ENCODE results near the gene ZNF519. TPM values are rescaled to one million over a fixed set of nuclear protein-coding genes. Genes with fewer than 3 reads are reported as not detected.
"Not testable (repeated sequence)": the region's sequence is repeated elsewhere in the genome, so short reads cannot be mapped to it uniquely, and the experiment has no call there.

ZNF519 gene
- total RNA-seq, 1 experiment from 2014 or later = 26.2 TPM

DNA sequence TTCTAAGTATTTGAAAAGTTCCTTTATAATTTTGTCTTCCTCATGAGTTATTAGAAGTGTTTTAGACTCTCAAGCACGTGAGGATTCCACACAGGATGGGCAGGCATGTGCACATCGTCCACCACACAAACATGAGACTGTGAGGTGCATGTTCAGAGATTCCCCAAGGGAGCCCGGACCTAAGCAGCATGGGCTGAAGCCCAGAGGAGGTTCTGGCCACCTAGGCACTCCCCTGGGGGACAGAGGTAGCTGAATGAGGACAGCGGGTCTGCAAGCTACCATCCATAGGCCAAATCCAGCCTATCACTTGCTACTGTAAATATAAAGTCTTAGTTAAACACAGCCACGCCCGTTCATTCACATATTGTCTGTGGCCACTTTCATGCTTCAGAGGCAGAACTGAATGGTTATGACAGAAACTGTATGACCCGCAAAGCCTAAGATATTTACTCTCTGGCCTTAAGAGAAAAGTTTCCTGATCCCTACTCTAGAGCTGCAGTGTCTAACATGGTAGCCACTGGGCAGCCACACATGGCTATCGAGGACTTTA, 19.4 kb upstream of the ZNF519 start:
- not testable (repeated sequence) for H3K4me1 ChIP-seq; DNase-seq; H3K36me3 ChIP-seq; H3K4me3 ChIP-seq; H3K27ac ChIP-seq; H3K27me3 ChIP-seq; H3K9me3 ChIP-seq (replicated peaks)

DNA sequence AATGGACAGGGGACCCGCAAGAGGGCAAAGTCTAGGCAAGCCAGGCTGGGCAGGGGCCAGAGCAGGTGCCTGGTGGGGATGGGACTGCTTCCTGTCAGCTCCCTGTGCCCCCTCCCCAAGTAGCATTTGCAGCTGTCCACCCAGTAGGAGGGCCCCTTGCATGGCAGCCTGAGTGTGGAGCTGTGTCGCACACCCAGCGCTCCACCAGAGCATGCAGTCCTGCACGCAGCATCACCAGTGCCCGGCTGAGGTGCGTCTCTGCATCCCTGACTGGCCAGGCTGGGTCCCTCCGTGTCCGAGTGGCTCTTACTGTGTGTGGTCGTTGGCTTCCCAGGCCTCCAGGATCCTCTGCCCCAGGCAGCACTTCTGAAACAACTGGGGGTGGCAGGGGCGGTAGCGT, 18.5 kb upstream of the ZNF519 start:
- not testable (repeated sequence) for DNase-seq; H3K27ac ChIP-seq; H3K4me3 ChIP-seq; H3K36me3 ChIP-seq; H3K27me3 ChIP-seq; H3K4me1 ChIP-seq; H3K9me3 ChIP-seq (replicated peaks)

DNA sequence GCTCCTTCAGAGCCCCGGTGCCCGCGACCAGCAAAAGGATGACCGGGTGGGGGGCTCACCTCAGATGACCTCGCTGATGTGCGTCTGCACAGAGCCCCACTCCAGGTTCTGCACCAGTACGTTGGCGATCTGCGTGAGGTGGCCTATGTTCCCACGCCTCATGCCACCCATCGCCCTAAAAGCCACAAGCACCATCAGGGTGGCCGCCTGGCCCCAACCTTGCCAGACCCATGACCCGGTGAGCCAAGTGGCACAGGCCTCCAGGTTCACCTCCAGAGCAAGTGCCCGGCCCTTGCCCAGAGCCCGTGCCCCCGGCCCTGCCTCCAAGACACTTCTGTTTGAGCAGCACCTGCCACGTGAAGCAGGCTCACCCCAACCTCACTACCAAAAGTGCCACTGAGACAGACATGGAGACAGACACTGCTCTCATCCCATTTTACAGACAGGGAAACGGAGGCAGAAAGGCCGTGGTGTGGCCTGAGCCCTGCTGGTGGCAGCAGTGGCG, 17.7 kb upstream of the ZNF519 start:
- H3K27ac ChIP-seq; H3K9me3 ChIP-seq (replicated peaks); H3K36me3 ChIP-seq; DNase-seq; H3K4me3 ChIP-seq; H3K4me1 ChIP-seq; H3K27me3 ChIP-seq: not testable (repeated sequence)

DNA sequence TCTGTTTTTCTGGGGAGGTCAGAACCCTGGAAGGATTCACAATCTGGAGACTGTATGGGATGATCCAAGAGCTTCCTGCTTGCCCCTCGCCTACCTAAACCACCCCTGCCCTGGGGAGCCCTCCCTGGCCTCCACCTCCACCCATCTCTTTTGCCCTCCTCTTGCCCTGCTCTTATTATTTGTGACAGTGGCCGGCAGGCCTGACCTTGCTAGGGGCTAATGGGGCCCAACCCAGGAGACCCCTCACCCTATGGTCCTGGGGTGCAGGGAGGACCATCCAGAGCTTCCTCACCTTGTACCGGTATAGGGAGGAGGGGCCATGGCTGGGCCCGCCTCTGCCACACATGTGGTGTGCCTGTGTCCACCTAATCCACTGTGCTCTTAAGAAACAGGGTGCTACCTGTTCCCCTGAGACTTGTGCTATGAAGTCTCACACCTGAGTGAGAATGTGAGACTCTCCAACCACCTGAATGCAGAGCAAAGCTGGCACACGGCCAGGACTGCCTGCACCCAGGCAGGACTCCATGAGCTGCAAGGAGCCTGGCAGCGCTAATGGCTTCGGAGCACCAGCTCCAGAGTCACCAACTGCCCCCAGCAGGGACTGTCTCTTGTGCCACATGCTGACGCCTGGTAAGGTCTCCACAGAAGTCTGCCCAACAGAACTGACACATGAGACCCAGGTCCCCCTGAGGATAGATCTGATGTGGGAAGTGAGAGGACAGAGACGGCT, 17.1 kb upstream of the ZNF519 start:
- not testable (repeated sequence) for H3K27me3 ChIP-seq; H3K4me3 ChIP-seq; H3K36me3 ChIP-seq; H3K27ac ChIP-seq; H3K4me1 ChIP-seq; H3K9me3 ChIP-seq (replicated peaks); DNase-seq

DNA sequence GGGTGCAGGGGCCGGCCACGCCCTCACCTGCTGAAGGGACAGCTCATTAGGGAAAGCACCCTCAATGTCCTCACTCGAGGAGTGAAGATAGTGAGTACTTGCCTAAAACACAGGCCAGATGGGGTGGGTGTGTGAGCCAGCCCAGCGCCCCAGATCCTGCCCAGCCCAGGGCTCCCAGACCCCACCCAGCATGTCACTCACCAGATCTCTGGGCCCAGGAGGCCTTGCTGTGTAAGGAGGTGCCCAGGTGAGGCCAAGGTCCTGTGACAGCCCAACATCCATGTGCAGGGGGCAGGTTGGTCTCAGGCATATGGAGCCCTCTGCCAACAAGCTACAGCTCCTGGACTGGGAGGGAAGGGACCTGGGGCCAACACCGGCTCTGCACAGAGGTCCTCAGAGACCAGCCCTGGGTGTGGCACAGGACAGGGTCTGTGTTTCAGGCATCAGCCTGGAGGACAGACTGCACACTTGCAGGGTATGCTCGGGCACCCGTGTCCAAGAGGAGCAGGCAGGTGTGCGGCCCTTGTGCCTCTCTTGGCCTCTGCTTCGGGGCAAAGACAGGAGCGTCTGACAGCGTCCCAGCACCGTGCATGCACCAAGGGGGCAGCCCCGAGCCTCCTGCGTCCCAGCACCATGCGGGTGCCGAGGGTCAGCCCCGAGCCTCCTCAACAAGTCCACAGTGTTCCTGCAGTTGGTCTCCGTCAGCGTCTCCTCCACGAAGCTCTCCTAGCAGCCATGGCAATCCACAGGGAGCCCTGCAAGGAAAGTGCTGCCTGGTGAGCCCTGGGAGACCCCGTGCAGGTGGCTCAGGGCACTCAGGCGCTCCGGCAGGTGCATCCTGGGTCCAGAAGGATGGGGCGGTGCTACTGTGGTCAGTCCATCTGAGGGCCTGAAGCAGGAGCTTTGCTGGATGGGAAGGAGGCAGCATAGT, 16.0 kb upstream of the ZNF519 start:
- not testable (repeated sequence) for H3K9me3 ChIP-seq (replicated peaks); H3K27ac ChIP-seq; H3K36me3 ChIP-seq; H3K4me3 ChIP-seq; H3K4me1 ChIP-seq; DNase-seq; H3K27me3 ChIP-seq

DNA sequence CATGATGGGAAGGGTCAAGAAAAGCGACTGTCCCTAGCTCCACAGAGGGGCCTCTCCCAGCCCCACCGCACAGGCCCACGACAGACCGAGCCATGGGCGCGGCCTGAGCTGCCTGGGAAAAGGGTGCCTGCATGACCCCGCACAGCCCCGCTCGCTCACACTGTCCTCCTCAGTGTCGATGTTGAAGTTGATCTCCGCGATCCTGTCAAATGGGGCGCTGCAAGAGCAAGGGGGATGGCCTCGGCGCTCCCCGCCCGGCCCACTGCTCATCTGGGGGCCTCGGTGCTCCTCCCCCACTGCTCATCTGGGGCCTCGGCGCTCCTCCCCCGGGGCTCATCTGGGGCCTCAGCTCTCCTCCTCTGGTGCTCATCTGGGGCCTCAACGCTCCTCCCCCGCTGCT, 14.5 kb upstream of the ZNF519 start:
- not testable (repeated sequence) for H3K36me3 ChIP-seq; H3K9me3 ChIP-seq (replicated peaks); H3K27me3 ChIP-seq; H3K4me1 ChIP-seq; DNase-seq; H3K4me3 ChIP-seq; H3K27ac ChIP-seq

DNA sequence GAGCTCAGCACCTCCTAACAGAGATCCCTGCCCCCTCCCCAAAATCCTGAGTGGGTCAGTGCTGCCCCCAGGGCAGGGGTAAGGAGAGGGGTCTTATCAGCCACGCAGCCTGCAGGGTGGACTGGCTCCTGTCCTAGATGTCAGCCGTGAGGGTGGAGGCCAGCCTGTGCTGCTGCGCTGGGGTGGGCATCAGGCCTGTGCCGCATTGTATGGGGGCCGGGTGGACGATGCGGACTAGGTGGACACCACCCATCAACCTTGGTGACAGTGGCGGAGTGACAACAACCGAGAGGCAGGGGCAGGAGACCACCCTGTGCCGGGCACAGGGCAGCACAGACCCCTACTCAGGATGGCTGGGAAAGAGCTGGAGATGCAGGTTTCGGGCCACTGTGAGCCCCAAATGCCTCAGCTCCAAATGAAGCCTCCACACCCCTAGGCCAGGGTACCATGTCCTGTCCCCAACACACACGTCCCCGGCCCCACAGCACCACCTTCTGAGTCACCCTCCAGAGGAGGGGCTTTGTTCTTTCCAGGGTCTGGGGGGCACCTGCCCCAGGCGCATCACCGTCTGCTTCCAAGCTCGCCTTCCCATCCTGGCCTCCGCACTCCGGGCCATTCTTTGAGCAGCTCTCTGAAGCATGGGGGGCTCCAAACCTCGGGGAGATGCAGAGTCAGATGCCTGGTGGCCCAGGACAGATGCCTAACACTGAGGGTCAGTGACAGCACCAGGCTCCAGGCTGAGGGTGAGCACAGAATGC, 13.5 kb upstream of the ZNF519 start:
- not testable (repeated sequence) for H3K27me3 ChIP-seq; H3K4me1 ChIP-seq; H3K27ac ChIP-seq; H3K9me3 ChIP-seq (replicated peaks); DNase-seq; H3K36me3 ChIP-seq; H3K4me3 ChIP-seq

DNA sequence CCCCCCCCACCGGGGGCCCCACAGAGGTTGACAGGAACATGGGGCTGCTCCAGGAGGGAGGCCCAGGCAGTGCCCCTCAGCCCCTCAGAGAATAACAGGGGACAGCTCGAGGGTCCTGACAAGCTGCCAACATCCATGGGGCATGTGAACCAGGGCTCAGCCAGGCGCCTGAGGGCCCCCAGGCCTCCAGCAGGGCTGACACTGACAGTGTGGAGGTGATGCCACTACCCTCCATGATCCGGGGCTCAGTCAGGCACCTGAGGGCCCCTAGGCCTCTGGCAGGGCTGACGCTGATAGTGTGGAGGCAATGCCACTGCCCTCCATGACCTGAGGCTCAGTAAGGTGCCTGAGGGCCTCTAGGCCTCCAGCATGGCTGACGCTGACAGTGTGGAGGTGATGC, 12.8 kb upstream of the ZNF519 start:
- DNase-seq = not testable (repeated sequence)

DNA sequence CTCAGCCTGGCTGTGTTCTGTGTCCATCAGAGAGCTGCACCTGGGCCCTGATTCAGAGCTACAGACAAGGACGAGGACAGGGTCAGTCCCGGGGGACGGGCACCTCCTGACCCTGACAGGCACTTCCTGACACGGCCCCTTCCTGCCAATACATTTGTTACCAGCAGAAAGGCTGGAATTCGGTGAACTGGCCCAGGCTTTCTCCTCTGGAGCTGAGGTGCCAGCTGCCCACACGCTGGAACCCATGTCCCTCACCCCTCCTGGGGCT, 12.3 kb upstream of the ZNF519 start:
- Histone ChIP-seq H3K4me3 (no peak overlapping the region), H3K4me1 (no peaks in the 10 kb centered on the region), H3K9me3 (replicated peaks) (no peaks in the 10 kb centered on the region), H3K27ac (no peak overlapping the region), H3K36me3 (no peaks in the 10 kb centered on the region), H3K27me3 (no peaks in the 10 kb centered on the region)
- no peak for DNase-seq

More for the DNA sequence above, 12.8 kb upstream of the ZNF519 start:
- not testable (repeated sequence) for H3K9me3 ChIP-seq (replicated peaks); H3K27me3 ChIP-seq; H3K27ac ChIP-seq; H3K4me1 ChIP-seq; H3K4me3 ChIP-seq; H3K36me3 ChIP-seq

DNA sequence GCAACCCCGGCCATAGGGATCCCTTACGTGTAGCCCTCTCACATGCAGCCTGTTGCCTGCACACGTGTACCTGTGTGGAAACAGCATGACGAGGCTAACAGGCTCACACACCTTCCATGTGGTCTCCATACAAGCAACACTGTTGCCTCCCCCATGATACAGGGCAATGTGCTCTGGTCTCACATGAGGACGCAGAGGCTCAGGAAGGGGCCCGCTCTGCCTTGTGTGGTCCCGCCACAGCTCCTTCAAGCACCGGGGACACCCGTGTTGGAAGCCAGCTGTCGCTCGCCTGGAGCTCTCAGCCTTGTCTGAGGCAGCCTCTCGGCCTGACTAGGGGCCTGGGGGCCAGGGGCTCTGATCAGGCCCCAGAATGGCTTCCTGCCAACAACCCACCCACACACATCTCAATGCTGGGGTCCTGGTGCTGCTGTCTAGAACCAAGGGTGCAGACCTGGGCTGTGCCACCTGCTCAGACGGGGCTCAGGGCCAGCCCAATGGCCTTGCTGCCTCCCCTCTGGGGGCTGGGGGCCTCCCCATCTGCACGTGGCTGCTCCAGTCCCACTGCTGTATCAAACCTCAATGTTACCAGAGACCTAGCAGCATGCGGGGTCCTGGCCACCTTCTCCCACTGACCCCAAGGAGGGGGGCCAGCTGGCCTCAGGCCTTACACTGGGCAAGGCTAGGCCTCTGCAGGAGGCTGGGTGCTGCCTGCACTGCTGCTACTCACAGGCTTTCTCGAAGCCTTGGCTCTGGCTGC, 11.8 kb upstream of the ZNF519 start:
- peak in 1 of 2 experiments; percentile 2 for DNase-seq
- H3K9me3 ChIP-seq (replicated peaks); H3K4me1 ChIP-seq; H3K4me3 ChIP-seq; H3K36me3 ChIP-seq; H3K27me3 ChIP-seq; H3K27ac ChIP-seq: not testable (repeated sequence)

DNA sequence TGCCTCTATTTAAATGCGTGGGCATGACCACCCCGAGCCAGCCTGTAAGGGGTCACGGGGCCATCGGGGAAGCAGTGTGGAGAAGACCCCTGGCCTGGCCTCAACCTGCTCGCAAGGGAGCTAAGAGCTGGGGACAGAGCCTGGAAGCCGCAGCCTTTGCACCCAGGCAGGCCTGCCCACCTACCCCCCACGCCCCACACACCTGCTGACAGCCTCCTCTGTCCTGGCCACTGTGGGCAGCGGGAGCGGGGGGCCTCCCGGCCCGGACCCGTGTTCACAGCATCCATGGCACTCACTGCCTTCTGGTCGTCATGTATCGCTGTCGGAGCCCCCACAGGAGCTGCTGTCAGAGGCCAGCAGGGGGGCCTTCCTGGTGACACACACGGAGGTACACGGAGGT, 11.2 kb upstream of the ZNF519 start:
- not testable (repeated sequence) for H3K4me3 ChIP-seq; H3K27me3 ChIP-seq; DNase-seq; H3K36me3 ChIP-seq; H3K4me1 ChIP-seq; H3K27ac ChIP-seq; H3K9me3 ChIP-seq (replicated peaks)

DNA sequence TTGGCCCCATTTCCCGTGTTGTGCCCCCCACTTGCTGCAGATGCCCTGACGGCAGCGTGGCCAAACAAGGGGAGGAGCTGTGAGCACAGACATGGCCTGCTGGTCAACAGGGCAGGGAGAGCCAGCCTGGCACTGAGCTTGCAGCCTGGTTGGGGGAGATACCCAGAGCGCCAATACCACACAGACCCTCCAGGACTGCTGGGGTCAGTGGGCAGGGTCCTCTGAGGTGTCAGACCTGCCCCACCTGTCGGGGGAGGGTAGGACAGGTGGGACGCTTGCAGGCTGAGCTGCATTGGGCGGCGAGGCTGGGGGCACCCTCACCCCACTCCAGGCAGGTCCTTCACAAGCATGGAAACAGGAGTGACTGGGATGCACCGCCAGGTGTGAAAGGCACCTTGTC, 9.9 kb upstream of the ZNF519 start:
- H3K27me3 ChIP-seq; H3K4me1 ChIP-seq; H3K9me3 ChIP-seq (replicated peaks); H3K4me3 ChIP-seq; H3K36me3 ChIP-seq; DNase-seq; H3K27ac ChIP-seq: not testable (repeated sequence)

DNA sequence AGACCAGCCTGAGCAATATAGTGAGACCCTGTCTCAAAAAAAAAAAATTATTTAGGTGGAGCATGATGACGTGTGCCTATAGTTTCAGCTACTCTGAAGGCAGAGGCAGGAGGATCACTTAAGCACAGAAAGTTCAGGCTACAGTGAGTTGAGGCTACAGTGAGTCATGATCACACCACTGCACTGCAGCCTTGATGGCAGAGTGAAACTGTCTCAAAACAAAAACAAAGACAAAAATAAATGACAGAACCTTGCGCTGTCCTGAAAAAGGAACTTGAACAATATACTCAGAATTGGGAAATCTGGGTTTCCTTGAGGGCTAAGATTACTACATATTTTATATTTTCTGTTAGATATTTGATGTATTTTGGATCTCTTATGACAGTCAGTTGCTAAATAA, 7.3 kb upstream of the ZNF519 start:
- H3K4me1 ChIP-seq; H3K27me3 ChIP-seq; DNase-seq; H3K36me3 ChIP-seq; H3K9me3 ChIP-seq (replicated peaks); H3K27ac ChIP-seq; H3K4me3 ChIP-seq: not testable (repeated sequence)

DNA sequence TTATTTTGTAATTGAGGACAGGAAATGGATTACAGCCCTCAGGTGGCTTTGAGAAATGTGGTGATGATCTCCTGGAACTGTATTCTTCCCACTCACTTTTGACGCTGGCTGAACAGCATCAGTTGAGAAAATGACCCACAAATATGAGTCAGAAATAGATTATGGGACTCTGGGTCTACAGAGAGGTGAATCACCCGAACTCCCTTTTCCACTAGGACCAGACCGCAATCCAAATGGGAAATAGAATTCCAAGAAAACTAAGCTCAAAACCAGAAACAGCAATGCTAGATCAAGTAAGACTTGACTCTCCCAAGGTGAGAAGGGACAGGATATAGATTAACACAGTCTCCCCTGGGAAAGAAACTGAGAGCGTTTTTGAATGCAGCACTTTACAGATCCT, 5.7 kb upstream of the ZNF519 start:
- not testable (repeated sequence) for H3K4me1 ChIP-seq; H3K4me3 ChIP-seq; H3K27ac ChIP-seq; H3K9me3 ChIP-seq (replicated peaks); H3K36me3 ChIP-seq; DNase-seq; H3K27me3 ChIP-seq
